ENCODE results near the gene PLEKHA5.

Gene PLEKHA5

DNA sequence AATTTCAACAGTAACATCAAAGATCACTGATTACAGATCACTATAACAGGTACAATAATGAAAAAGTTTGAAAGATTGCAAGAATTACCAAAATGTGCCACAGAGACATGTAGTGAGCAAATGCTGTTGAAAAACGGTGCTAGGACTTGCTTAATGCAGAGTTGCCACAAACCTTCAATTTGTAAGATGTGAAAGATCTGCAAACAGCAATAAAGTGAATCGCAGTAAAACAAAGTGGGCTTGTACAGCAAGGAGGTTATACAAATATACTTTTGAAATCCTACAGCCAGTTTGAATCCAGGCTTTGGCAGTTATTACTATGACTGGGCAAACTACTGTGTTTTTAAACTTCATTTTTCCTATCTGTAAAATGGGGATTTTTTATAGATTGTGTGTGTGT lies 1.0 kb upstream of the PLEKHA5 start:
- no peak for DNase-seq

DNA sequence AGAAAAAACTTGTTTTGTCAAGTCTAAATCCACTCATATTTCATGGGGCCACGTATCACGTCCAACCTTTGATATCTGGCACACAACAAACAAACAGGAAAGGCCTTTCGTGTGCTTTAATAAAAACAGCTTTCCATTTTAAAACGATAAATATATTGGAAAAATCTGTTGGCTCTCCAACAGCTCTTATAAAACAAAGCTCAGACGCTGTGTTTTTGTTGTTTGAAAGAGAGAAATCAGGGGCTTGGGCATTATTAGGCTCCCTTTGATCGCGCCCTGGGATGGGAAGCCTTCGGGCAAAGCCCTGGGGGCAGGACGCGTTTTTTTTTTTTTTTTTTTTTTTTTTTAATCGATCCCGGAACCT lies 429 bp upstream of the PLEKHA5 start:
- DNase-seq = no peak

DNA sequence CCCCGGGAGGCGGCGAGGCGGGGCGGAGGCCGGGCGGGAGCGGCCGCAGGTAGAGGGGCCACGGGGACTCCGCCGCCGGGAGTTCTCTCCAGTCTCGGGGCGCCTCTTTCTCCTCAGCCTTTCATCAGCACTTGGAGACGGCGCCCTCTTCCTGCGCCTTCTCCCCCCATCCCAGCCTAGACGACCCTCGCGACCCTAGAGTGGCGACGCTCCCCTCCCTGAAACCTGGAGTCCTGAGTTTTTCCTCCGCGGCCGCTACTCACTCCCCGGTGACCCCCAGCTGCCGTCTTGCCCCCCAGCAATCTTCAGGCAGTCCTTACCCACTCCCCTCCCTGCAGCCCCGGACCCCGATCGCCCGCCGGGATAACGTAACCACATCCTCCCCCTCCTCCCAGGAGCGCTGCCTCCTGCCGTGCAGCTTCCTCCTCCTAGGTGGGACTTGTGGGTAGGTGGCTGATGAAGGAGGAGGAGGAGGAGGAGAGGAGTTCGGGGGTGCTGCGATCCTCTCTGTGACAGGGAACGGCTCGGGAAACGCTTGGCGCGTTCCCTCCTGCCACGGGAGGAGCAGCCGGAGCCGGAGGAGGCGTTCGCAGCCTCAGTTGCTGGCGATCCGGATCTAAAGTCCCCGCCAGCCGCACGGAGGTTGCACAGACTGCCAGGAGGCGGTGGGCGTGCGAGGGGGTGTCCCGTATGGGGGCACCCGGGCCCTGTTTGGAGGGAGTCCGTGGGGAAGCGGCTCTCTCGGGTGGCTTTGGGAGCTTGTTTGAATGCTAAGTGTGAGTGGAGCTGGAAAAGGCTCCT lies 891 bp downstream of the PLEKHA5 start:
- peak; percentile 47 to 55 for DNase-seq

DNA sequence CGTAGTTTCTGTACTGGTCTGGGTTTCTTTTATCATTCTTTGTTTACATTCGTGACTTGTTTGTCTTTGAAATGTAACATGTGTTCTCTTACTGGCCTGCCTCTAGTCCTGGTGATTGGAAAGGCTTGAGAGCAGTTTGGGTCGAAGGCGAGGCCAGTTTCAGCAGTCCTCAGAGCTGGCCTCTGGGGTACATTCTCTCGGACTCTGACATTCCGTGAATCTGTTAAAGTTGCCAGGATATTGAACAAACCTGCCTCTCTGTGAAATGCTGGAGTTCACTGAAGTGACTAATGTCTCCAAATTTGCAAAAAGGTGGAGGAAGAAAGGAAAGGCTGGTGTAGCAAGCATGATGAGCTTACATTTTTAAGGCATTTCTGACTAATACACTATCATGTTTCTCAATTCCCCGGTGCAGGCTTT lies 1.5 kb downstream of the PLEKHA5 start:
- peak; percentile 3 to 46 for DNase-seq

DNA sequence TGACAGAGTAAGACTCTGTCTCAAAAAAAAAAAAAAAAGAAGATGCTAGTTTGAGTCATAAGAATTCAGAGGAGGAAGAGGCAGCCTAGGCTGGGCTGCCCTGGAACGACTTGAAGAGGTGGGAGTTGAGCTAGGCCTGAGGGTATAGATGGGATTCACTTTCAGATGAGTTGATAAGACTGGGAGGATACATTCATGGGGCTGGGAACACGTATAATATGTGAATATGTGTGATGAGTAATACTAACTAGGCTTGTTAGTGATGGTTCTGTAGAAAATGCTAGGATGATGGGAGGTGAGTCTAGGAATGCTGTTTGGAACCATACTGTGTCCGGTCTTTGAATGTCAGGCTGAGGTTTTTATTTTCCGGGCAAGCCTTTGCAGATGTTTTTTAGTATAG lies 9.0 kb downstream of the PLEKHA5 start:
- no peak for DNase-seq

DNA sequence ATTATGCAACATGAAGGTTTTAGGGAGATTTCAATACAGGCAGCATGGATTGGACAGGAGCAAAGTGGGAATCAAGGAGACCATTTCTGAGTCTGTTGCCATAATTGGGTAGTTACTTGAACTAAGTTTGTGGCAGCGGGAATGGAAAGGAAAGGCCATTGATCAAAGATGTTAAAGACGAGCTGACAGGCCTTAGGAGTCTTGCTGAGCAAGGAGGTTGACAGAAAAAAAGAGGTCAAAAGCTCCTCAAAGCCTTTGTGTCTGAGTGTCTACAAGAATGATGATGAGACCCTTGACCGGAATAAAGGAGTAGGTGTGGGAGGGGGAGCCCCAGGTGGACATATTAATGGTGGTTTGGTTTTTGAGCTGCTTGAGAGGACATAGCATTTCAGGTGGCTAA lies 9.4 kb downstream of the PLEKHA5 start:
- DNase-seq = no peak

DNA sequence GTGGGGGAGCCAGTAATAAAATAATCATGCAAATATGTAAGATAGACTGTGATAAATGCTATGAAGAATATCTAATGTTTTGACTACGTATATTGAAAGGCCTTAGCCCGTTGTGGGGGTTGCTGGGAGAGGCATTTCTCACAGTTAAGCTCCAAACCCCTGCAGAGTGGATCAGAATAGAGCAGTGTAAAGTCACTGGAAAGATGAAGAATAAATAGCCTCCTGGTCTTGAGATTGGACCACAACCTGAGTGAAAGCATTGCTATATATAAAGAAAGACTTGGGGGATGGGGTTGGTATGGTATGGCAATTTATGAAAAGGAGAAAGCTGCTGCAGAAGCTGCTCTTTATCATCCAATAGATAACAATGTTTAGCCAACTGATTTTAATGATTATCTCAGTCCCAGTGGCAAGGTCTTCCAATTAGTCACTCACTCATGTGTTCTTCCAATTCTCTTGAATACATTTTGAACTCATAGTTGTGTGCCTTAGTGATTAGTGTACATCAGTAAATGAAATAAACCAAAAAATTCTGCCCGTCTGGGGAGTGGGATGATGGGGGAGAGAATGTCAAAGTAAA lies 10.2 kb downstream of the PLEKHA5 start:
- no peak for DNase-seq

DNA sequence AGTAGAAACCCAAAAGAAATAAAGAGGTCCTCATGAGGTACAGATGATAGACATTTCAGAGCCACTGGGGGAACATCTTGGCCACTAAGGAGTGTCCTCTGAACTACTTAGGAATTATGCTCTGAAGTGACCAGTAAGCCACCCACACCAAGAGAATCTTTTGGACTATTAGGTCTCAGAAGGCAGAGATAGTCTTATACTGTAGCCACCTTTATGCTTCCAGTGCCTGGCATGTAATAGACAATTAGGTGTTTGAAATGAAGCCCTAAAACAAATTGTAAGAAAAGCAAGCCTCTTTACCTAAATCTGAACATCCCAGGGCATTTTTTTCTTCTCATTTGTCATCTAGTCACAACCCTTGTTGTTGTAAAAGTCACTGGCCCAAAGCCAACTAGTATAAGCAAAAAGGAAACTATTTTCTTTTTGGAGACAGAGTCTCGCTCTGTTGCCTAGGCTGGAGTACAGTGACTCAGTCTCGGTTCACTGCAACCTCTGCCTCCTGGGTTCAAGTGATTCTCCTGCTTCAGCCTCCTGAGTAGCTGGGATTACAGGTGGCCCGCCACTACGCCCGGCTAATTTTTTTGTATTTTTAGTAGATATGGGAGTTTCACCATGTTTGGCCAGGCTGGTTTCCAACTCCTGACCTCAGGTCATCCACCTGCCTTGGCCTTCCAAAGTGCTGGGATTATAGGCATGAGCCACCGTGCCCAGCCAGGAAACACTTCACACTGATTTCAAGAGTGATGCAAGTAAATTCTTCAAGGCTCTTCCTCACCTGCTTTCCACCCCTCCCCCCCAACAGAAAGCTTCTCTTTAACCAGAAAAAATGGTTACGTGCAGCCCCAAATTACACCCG lies 11.1 kb downstream of the PLEKHA5 start:
- no peak for DNase-seq

DNA sequence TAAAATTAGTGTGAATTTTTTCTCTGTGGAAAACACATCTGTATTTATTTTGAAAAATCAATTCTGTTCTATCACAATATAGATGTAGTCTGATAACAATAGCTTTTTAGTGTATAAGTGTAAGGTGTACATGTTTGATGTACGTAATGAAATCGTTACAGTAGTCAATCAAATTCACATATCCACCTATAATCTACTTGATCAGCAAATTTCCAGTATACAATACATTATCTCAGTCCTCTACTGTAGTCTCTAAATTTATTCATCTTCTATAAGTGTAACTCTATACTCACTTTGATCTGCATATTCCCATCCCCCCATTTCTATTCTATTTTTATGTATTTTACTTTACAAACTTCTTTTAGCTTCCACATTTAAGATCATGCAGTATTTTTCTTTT lies 13.0 kb downstream of the PLEKHA5 start:
- DNase-seq = no peak

DNA sequence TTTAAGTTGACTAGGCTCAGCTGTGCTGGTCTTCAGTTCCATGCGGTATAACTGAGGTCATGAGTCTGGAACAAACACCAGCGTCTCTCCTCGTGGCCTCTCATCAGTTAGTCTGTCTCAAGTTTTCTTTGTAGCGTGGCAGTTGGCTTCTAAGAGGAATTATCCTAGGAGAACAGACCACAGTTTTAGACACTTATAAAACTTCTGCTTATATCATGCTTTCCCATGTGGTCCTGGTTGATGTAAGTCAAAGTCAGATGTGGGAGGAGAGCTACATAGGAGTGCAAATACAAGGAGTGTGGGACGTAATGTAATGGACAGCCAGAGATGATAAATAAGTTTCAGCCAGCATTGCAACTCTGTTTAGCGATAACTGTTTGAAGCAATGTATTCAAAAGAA lies 14.8 kb downstream of the PLEKHA5 start:
- DNase-seq = no peak

DNA sequence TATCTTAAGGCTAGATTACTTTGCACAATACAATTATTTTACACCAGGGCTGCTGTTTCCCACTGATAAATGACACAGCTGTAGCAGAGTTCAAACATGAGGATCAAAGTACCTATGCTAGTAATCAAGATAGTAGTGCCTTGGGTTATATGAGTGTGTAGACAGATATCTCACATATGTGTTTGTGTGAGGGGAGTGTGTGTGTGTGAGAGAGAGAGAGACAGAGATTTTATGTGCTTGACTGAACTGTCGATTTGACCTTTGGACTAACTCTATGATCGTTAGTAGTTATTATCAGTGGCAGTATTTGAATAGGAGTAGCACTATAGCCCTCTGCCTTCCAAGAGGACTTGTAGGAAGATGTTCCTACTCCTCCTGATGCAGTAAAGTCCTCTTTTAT lies 15.5 kb downstream of the PLEKHA5 start:
- DNase-seq = no peak

DNA sequence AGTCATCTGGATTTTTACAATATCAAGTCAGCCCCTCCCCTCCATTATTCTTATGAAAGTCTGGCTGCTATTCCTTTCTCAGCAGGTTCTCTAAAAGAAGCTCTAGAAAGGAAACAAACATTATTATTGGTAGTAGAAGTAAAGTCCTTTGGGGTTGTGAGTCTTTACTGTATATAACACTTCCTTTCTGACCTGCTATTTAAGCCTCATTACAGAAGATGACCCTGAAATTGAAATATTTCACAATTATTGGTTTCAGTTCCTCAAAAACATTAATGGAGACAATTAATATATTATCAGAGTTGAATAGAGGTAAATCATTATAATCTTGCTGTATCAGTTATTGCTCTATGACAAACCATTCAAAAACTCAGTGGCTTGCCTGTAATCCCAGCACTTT lies 19.3 kb downstream of the PLEKHA5 start:
- no peak for DNase-seq

DNA sequence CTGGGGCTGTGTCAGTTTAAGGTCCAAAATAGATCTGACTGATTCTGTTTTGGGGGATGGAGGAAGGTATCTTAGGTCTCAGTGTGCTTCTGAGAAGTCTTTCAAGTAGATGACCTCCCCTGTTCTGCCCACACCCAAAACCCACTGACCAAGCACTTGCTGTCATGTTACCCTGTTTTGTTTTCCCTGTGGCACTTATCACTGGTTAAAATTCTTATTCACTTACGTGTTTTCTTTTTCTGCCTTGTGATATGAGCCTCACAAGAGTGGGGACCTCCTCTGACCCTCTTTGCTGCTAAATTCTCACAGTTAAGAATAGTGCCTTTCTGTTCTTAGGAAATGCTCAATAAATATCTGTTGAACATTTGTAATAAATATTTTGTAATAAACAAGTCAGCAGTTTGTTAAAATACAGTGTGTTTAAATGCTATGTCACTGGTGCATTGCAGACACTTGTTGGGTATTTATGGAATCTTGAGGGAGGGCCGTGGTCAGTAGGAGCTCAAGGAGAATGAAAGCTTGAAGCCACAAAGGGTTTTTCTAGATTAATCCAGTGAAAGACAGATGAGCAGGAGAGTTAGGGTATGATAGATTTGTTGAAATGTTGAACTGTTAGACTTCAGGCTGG lies 20.9 kb downstream of the PLEKHA5 start:
- DNase-seq = no peak

DNA sequence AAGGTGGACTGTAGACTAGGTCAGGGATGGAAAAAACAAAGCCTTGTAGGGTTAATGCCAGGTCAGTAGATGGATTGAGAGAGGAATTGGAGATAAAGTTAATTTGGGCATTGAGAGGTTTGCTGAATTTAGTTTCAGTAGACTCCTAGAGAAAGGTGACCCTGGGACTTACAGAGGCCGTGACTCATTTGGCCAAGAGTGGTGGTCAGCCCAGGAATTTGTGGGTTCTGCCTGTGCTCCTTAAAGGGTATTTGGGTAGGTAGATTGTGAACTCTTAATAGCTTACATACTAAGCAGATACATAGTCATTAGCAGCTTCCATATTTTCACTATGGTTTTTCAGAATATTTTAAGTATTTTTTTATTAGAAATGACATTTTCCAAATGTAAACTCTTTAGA lies 21.8 kb downstream of the PLEKHA5 start:
- DNase-seq = no peak

DNA sequence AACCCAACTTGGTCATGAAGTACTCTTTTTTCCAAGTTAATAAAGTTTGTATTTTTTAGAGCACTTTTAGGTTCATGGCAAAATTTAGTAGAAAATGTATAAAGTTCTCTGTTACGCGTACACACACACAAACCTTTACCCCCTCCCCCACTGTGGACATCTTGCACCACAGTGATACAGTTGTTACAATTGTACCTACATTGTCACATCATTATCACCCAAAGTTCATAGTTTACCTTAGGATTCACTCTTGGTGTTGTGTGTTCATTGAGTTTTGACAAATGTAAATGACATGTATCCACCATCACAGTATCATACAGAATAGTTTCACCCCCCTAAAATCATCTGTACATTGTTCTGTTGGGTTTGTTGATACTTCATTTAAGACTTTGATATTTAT lies 23.9 kb downstream of the PLEKHA5 start:
- DNase-seq = no peak

DNA sequence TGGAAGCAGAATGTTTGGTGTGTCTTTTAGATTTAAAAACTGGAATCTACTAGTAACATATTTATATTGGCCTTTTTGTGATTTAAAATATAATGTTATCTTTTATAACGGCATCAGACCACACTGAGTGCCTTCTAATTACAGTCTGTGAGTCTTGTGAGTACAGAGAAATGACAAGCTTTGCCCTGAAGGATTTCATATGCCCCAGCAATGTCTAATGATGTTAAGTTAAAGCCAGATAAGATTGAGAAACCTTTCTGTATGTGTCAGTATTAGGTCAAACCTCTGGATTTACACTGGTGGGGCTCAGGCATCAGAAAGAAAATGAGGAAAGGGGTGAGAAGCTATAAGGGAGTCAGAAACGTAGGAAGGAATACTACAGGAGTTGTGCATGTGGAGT lies 25.2 kb downstream of the PLEKHA5 start:
- no peak for DNase-seq

DNA sequence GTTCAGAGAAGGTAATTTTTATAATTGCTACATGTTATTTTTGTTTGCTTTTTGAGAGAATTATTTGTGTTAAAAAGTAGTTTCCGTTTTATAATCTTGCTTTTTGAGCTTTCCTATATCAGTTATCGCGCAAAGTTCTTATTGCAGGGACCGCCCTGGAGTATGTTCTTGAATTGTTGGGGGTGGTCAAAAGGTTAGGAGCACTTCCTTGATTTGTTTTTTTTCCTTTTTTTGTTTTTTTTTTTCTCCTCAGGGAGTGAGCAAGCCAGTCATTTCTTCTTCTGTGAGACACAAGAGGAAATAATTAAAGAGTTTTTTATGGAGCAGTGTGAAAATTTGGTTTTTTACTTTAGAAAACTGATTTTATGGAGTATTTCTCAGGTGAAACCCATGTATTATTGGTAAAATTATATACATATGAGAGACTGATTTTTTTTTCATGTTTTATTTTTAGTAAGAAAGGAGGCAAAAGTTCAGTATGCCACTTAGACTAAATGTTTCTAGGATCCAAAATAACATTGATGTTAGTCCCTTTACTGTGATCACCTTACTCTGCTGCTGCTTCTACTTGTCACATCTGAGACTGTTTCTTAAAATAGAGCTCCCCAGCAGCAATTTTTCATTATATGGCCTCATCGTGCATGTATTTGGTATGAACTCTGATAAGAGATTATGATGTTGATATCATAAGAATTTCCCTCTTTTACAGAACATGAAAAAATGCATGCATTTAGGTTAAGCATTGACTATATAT lies 26.6 kb downstream of the PLEKHA5 start:
- DNase-seq = no peak

DNA sequence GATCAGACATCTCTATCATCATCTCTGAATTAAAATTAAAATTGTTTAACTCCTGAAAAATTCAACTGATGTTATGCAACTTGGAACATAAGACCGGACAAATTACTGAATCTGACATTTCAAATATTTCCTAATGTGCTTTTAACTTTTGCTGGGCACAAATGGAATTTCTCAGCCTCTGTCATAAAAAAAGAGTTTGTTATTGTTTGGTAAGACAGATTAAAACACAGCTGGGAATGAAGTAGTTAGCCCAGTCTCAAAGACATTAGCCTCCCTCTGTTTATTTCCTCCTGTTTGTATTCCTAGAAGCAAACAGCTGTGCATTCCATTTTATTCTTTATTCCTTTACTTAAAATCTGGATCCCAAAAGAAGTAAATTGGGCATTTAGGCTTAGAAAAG lies 29.4 kb downstream of the PLEKHA5 start:
- no peak for DNase-seq

DNA sequence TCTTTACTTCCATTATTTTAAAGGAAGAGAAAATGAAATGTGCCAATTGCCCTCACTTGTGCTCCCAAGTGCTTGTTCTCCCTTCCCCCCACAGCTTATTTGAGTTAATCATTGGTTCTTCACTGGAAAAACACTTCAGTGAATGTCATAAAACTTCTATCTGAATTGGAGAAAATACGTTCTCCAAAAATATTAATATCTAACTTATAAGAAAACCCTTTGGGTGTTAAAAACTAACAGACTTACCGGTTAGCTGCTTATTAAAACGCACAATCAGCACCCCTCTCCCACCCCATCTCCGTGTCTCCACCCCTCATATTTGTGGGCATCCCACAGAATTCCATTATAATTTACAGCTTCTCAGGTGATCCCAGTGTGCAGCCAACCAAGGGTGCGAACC lies 31.7 kb downstream of the PLEKHA5 start:
- DNase-seq = no peak

DNA sequence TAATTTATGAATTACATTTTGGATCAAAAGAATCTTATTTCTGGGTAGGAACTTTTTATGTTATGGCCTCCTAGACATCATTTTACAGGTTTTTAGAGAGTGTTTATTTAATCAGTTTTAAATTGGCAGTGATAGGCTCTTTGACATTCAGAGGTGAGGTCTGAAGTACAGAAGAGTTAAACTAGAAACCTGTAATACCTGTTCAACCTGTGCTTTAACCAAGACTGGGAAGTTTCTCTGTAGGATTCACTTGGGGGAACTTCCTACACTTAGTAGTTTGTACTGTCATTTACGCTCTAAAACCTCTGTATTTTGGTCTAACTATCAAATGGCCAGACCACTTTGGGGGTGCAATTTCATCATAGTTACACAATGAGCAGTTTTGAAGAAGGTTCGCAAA lies 35.9 kb downstream of the PLEKHA5 start:
- DNase-seq = no peak

DNA sequence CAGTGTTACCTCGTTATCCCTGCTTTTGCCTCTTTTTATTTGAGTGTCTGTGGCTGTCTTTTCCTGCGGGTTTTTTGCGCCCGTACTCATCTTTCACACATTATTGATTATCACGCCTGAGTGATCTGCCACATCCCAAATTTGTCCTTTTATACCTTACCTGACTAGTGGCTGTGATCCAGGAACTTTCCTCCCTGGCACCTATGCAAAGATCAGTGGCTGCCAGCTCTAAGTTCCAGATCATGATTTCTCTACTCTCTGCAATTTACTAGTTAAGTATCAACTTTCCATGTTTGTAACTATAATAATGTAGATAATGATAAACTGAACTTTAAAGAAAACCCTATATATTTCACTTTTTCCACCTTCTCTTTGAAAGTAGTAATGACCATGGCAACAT lies 36.9 kb downstream of the PLEKHA5 start:
- no peak for DNase-seq

DNA sequence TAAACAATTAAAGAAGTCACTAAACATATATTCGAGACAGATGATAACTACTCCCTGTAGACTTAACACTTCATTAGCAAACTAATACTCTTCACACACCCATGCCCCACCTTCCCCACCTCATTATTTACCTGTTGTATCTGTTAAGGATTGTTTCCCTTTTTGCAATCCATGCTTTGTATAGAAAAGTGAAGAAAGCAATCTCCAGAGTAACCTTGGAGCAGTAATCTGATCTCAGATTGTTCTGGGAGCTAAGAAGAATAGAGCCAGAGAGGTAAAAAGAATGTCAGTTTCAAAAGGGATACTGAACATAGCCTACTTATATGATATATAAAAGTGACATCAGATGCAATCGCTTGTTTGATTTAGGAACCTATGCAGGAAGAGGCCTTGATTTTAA lies 37.4 kb downstream of the PLEKHA5 start:
- DNase-seq = no peak

DNA sequence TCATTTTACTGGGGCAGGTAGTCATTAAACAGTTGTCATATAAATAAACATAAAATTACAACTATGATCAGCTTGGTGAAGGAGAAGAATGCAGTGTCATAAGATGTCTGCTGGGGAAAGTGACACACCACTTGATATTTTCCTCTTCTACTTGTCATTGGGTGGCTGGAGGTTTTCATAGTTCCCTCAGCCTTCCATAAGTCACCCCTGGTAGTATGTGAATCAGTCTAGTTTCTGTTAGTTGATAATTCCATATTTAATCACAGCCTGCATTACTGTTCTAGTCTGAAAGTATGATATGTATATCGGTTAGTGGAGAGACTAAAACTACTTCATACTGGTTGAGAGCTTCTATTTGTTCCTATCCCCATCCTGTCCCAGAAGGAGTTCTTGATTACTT lies 38.2 kb downstream of the PLEKHA5 start:
- DNase-seq = no peak
